ENCODE results near the gene LYSMD4. TPM values are rescaled to one million over a fixed set of nuclear protein-coding genes. Genes with fewer than 3 reads are reported as not detected.

Gene LYSMD4
- total and polyA plus RNA-seq, 2 of the 13 experiments (the other 11 are each of a cell fraction or from before 2014, with no cell fraction given): 7.4 to 8.5 TPM

GRCh38 chr15:99763827-99764226, 30.6 kb upstream of the LYSMD4 start (continued):
- TF ChIP-seq KIAA2018 (CRISPR knock-in tag; IDR thresholded peaks at IDR 0.05; ENCODE audit: borderline replicate concordance) (no peak), GZF1 (CRISPR knock-in tag; IDR thresholded peaks at IDR 0.05) (no peak), ZBTB7B (CRISPR knock-in tag; IDR thresholded peaks at IDR 0.05) (no peak), TCF7 (IDR thresholded peaks at IDR 0.05; ENCODE audit: low read depth) (peak; percentile 17; the same call in 1 of the 2 replicates), ZNF362 (CRISPR knock-in tag; IDR thresholded peaks at IDR 0.05; ENCODE audit: borderline replicate concordance) (peak; percentile 49; the same call in 1 of the 2 replicates), ZNF256 (CRISPR knock-in tag; conservative IDR thresholded peaks at IDR 0.05) (no peak), GATAD1 (CRISPR knock-in tag; IDR thresholded peaks at IDR 0.05) (no peak), ZUFSP (CRISPR knock-in tag; IDR thresholded peaks at IDR 0.05; ENCODE audit: borderline replicate concordance) (no peak)

Measured in HepG2 (cell line).